GM12878 (cell line): ENCODE results near the gene MTHFS.

Experiments used
- ATF3 ChIP-seq: IDR thresholded peaks from 2 replicates; pipeline ENCODE4 v1.6.1; 2011; ENCODE audit warnings: low read depth, mild to moderate bottlenecking, low read length, moderate library complexity, borderline replicate concordance; ENCODE audit errors: extremely low read depth
- EZH2 ChIP-seq: IDR thresholded peaks from 2 replicates; pipeline ENCODE4 v1.6.1; 2012; ENCODE audit warnings: low read depth, mild to moderate bottlenecking, control low read depth, inconsistent platforms, low read length, borderline replicate concordance; ENCODE audit not compliant: control insufficient read depth
- TF ChIP-seq, protein P1 (sequence below), 3 experiments: IDR thresholded peaks in 2 of 3; conservative IDR thresholded peaks in 1 of 3; 2 replicates each; pipeline ENCODE4 v1.5.1; 2011; ENCODE audit warnings: low read depth in 3 of 3, low read length in 3 of 3, mild to moderate bottlenecking in 3 of 3, control low read depth in 2 of 3, moderate library complexity in 2 of 3, inconsistent platforms in 1 of 3, mixed read lengths in 1 of 3; ENCODE audit not compliant: control insufficient read depth in 2 of 3, insufficient read depth in 1 of 3; ENCODE audit errors: extremely low read depth in 1 of 3

DNA sequence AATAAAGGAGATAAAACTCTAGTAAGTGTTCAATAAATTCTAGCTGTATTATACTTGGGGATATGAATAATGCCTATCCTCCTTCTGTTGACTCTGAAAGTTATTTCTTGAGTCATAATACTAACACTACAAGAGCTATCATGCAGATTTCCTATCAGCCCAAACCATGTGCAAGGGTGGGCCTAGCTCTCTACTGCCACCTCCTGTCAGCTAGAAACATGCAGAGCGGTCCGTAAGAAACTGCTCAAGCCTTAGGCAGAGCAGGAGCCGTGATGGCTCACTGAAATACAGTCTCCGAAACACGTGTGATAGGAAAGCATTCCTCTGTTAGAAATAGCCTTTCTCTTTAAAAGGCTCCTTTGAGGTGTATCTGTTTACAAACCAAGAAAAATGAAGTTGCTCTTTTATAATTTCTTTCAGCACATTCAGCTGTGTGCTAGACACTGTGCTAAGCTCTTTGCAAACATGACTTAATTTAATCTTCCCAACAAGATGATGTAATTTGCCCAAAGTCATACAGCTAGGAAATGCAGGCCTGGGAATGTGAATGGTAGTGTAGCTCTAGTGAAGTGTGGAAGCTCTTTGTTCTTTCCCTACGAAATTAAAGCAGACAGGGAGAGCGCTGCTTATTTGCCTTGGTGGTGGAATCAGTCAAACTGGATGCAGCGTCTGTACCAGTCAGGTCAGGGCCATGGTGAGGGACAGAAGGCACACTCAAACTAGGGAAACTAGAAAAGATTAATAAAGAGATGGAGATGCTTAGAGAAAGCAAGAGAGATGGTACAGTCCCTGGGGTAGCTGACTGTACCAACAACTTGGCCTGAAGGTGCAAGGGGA, 43.1 kb downstream of the MTHFS start:
- TF ChIP-seq ATF3 = no peak
- TF ChIP-seq, protein P1, sequence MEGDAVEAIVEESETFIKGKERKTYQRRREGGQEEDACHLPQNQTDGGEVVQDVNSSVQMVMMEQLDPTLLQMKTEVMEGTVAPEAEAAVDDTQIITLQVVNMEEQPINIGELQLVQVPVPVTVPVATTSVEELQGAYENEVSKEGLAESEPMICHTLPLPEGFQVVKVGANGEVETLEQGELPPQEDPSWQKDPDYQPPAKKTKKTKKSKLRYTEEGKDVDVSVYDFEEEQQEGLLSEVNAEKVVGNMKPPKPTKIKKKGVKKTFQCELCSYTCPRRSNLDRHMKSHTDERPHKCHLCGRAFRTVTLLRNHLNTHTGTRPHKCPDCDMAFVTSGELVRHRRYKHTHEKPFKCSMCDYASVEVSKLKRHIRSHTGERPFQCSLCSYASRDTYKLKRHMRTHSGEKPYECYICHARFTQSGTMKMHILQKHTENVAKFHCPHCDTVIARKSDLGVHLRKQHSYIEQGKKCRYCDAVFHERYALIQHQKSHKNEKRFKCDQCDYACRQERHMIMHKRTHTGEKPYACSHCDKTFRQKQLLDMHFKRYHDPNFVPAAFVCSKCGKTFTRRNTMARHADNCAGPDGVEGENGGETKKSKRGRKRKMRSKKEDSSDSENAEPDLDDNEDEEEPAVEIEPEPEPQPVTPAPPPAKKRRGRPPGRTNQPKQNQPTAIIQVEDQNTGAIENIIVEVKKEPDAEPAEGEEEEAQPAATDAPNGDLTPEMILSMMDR (IDR thresholded peaks at IDR 0.05 in 2 of 3, conservative IDR thresholded peaks at IDR 0.05 in 1 of 3; ENCODE audit: control insufficient read depth in 2 of 3, extremely low read depth in 1 of 3, insufficient read depth in 1 of 3, low read depth in 3 of 3, low read length in 3 of 3) = peak; percentile 94 to 98 (median 97); a peak in 5 of 6 replicates
- TF ChIP-seq EZH2 = no peak
